H1 (cell line): Measurements from ENCODE around the gene ZBTB16. TPM values are rescaled to one million over a fixed set of nuclear protein-coding genes. Genes with fewer than 3 reads are reported as not detected.

Source experiments
- CEBPB ChIP-seq: IDR thresholded peaks from 2 replicates; pipeline ENCODE4 v1.6.1; 2012; ENCODE audit warnings: low read depth, low read length
- CTBP2 ChIP-seq: IDR thresholded peaks from 2 replicates; pipeline ENCODE4 v1.7.0; 2011; ENCODE audit warnings: borderline replicate concordance, mild to moderate bottlenecking, moderate library complexity, mixed read lengths, low read length; ENCODE audit not compliant: insufficient read depth, insufficient read length
- EGR1 ChIP-seq: IDR thresholded peaks from 2 replicates; pipeline ENCODE4 v1.6.1; 2011; ENCODE audit warnings: low read depth, low read length, borderline replicate concordance
- KDM5A ChIP-seq: fragments of 200-600 bp; IDR thresholded peaks from 2 replicates; pipeline ENCODE4 v1.7.1; 2012; ENCODE audit warnings: mild to moderate bottlenecking, low read length, inconsistent platforms, mixed read lengths
- RFX5 ChIP-seq: IDR thresholded peaks from 2 replicates; pipeline ENCODE4 v1.6.1; 2011; ENCODE audit warnings: low read depth, low read length, improper control_type of control experiment, borderline replicate concordance
- SUZ12 ChIP-seq: fragments of 200-600 bp; sonication (generic); IDR thresholded peaks from 2 replicates; pipeline ENCODE4 v1.6.1; 2012; ENCODE audit warnings: mild to moderate bottlenecking, inconsistent platforms, low read length, moderate library complexity, mixed read lengths
- TAF7 ChIP-seq: optimal IDR thresholded peaks from 2 replicates; pipeline ENCODE3; 2011; ENCODE audit warnings: low read depth, mild to moderate bottlenecking, inconsistent platforms, low read length, moderate library complexity, borderline replicate concordance
- polyA plus RNA-seq, 7 experiments: library from polyadenylated mRNA; depleted of rRNA in 3 of 7; stranded (reverse) in 5 of 7; unstranded in 2 of 7; fragments of >200 nt in 5 of 7; fragments of 200-250 nt in 2 of 7; gene quantifications; 1 replicate in 5 of 7; 2 replicates in 1 of 7; 4 replicates in 1 of 7; pipeline versions ENCODE4 v1.2.1 to v1.2.3, GENCODE V29; 2011 to 2013; ENCODE audit warnings: missing spikeins in 2 of 7, mixed read lengths in 2 of 7
- total RNA-seq: library from RNA; stranded (reverse); fragmentation: NEBNext Ultra II Directional; extraction: Animal tissue kit (Norgen Biotek cat#: 25700); gene quantifications from 2 replicates; pipeline ENCODE4 v1.2.1, GENCODE V29; 2021

ZBTB16 gene
- total and polyA plus RNA-seq, 2 of the 8 experiments (the other 6 are each of a cell fraction or from before 2014, with no cell fraction given), result 0.12 to 0.61 TPM

GRCh38 chr11:114252767-114253166 lies 193.3 kb downstream of the ZBTB16 start (continued):
- TF ChIP-seq CEBPB (no peak), CTBP2 (no peak), TAF7 (no peak), KDM5A (no peak), RFX5 (no peak), EGR1 (no peak), SUZ12 (no peak)
